HG03060 (cell line): ENCODE results near the gene MAP1LC3A.

Source experiments
- ATAC-seq: cut with Tn5 transposase; IDR thresholded peaks from one replicate; pipeline ENCODE4 v1.9.1; 2021; ENCODE audit warnings: low read depth, moderate number of reproducible peaks; ENCODE audit not compliant: unreplicated experiment

MAP1LC3A gene

GRCh38 chr20:34528921-34529297, 29.6 kb upstream of the MAP1LC3A start:
- ATAC-seq: no peak

DNA sequence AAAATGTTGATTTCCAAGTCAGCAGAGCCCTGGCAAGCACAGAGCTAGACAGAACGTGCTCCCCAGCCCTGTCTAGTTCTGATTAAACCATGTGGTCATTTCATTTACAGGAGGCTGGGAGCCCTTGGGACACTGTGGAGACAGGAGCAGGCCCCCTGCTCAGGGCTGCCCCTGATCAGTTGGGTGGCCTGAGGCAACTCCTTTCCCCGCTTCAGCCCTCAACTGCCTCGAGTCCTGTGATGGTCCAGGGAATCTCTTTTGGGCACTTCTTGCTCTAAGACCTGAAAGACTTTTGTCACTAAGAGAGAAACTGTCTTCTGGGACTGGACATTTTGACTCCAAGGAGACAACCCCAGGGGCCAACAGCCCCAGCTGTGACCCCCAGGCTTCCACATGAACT, 28.8 kb upstream of the MAP1LC3A start:
- no peak for ATAC-seq

DNA sequence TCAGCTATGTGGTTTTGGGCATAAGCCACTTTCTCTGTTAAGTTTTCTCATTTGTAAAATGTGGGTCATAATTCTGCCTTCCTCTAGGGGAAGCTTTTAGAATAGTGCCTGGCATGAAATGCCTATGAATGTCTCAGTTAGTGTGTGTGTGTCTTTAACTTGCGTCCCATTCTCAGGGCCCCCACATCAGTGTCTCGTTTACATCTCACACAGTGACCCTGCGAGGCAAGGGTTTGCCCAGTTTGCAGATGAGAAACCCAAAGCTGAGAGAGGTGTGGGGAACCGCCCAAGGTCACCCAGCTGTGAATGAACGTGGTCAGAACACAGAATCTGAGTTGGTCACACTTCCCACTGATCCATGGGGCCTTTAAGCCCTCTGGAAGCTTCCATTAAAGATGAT, 28.2 kb upstream of the MAP1LC3A start:
- no peak for ATAC-seq

DNA sequence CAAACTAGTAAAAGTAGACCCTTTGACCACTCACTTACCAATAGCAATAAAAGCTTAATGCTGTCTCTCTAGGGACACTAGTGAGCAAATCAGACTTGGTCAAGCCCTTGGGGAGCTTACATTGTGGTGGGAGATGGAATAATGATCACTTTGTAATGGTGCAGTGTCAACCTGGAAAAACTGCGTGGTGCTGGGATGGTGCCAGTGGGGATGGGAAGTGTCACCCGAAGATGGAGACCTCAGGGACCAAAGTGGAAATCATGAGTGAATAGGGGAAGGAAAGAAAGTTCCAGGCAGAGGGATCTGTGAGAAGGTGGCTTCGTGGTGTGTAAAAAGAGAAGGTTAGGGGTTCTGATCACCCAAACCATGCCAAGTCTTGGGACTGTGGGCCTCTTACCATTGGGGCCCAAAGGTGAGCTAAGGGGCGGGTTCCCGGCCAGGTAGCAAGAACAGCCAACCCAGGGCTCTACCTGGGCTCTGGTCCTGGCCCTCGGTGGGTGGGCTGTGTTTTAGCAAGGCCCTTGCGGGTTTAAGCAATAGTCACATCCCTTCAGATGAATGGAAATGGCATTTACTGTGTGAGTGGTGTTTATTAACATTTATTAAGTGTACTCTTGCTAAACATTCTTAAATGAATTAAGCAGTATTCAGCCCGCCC, 26.8 kb upstream of the MAP1LC3A start:
- ATAC-seq: no peak

DNA sequence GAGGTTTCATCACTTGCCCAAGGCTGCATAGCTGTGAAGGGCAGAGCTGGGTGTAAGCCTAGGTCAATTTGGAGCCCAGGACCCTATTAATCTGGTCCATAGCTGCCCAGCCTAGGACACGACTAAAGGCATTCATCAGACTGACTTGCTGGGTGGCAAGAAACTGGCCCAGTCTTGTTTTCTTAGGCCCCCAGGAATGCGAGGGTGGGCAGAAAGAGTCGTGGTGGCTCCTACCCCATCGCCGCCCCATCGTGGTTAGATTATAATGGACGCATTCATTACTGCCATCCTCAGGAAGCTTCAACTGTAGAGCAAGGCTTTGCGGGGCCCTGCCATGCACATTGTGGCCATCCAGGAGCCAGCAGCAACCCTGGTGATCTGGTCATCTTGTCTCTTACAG, 26.2 kb upstream of the MAP1LC3A start:
- no peak for ATAC-seq

- ATAC-seq: no peak
Measured at GRCh38 chr20:34532756-34533155, 25.8 kb upstream of the MAP1LC3A start.

- no peak for ATAC-seq
Measured at GRCh38 chr20:34534391-34535165, 23.9 kb upstream of the MAP1LC3A start.

- no peak for ATAC-seq
Measured at GRCh38 chr20:34535301-34535840, 23.1 kb upstream of the MAP1LC3A start.

DNA sequence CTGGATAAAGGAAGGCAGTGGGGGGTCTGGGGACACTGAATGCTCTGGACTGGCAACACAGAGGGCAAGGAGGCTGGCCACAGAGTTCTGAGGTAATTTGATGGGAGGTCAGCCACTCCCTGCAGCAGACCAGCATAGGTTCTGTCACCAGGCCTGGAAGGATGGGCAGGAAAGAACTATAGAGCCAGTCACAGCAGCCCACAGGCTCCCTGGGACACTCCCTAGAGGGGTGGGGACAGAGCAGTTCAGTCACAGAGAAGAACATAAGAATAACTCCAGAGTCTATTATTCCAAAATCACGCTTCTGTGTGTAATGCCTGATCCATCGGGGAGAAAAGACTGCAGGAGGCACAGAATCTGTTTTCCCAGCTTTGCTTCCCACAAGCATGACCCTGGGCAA, 22.7 kb upstream of the MAP1LC3A start:
- no peak for ATAC-seq

DNA sequence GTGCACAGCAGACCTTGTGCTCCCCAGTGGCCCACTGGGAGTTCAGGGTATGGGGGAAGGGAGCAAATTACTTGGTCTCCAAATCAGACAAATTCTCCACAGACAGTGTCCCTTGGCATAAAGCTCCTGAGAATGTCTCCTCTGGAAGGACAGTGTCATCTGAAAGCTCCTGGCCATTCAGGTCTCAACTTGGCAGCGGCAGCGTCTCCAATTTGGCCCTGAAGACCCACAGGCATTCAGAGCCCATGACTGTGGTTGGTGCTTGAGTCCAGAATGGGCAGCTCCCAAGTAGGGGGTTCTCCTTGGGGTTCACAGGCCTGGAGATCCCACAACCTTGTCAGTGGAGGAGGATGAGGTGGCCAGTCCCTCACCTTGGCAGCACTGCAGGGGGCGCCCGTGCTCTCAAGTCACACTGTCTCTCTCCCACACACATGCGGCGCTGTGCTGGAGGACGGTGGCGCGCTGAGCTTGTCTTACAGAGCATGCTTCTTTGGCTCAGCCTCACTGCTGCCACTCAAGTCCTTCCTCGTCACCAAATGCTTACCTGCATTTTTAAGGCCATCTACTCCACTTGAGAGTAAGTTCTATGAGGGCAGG, 21.6 kb upstream of the MAP1LC3A start:
- ATAC-seq: no peak

DNA sequence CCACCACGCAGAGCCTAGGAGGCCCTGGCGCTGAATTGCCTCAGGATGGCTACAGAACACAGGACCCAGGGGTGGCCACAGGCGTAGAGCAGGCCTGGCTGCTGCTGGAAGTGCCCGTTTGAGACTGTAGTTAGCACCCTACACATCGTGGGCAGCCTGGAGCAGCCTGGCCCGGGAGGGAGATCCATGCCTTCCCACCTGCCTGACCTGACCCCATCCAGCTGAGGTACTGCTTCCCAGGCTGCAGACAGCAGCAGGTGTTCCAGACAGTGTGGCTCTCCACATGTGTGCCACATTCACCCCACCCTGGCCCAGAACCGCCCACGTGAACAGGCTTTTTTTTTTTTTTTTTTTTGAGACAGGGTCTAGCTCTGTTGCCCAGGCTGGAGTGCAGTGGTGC, 20.9 kb upstream of the MAP1LC3A start:
- ATAC-seq: no peak

GRCh38 chr20:34538671-34539123, 19.8 kb upstream of the MAP1LC3A start:
- ATAC-seq: no peak

GRCh38 chr20:34539756-34540155, 18.8 kb upstream of the MAP1LC3A start:
- ATAC-seq: no peak

DNA sequence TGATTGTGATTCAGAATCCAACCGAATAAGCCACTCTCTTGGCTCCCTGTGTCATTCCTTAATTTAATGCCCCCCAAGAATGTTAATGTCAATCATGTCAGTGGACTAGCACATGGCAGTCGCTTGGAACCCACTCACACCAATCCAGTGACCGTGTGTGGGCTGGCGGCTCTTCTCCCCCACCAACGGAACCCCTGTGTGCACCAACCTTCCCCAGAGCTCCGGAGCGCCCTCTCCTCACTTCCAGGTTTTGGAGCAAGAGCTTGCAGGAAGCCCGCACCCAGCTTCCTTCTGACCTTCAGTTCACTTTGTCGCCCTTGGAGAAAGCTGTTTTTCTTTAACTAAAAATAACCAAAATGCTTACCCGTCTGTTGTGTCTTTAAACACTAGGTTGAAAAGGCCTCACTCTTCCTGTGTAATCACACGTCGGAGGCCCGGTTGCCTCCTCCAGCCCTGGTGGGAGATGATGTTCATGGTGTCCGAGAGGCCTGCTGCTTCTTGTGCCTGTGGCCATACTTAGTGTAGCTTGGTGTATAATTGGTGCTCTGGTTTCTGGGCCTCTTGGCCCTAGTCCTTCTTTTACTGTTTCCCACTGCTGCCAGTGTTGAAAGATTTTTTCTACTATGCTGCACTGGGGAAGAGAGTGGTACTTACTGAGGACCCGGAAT, 17.8 kb upstream of the MAP1LC3A start:
- no peak for ATAC-seq

DNA sequence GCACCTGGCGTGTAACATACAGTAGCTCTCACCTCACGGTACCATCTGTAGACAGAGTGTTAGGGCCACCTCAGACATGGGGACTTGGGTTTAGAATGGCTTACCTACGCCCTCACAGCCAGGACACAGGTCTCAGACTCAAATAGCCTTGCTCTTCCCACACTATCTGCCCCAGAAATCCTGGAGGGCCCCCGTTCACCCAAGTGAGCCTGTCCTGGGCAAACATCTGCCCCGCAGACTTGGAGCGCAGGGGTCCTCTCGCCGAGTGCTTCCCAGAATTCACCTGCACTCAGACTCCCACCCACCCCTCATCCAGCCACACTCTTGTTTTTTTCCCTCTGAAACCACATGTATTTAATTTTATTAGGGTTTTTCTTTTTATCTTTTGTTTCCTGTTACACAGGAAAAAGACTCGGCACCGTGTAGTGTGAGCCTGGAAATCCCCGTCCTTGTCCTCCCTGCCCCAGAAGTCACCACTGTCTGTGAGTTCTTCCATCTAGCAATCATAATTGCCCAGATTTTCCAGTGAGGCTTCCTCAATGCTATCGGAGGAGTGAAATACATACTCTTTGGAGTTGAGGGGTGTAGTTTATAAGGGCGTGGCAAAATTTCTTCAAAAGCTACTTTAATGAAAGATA, 17.1 kb upstream of the MAP1LC3A start:
- ATAC-seq: no peak

GRCh38 chr20:34541917-34542316, 16.6 kb upstream of the MAP1LC3A start:
- ATAC-seq: no peak

GRCh38 chr20:34542439-34542838, 16.1 kb upstream of the MAP1LC3A start:
- ATAC-seq: no peak

GRCh38 chr20:34543463-34544056, 15.0 kb upstream of the MAP1LC3A start:
- ATAC-seq: no peak

DNA sequence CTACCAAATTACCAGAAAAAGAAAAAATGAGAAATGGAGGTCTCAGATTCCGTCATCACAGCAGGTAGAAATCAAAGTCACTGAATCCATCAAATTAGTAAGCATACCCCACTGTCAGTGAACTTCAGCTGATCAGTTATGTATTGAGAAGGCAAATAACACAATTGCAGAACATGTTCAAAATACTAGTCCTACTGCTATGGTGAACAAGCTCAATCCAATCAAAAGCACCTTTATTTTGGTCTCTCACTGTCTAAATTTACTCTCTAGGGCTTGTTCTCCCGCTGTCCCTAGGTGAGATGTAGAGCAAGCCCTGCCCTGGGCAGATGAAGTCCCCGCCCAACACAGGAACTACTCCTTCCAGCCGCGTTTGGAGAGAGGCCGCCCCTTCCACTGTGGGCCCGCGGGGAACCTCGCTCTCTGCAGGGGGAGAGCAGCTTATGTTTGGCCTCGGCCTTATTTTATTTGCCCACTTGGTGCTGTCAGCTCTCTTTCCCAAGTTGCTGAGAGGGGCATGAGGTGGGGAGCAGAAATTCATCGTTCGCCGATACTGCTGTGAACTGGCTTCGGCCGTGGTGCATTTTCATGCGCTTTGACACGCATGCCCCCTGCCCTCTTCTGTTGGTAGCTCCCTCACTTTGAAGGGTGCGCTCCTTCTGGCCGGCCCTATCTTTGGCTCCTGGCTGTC, 14.3 kb upstream of the MAP1LC3A start:
- ATAC-seq: no peak
